HK-2 (cell line): ENCODE results near the gene NPTXR.

ENCODE experiments used
- DNase-seq: peaks from one replicate; pipeline ENCODE4 v3.0.0-alpha.2; 2018; ENCODE audit not compliant: unreplicated experiment

NPTXR gene

GRCh38 chr22:38770257-38770949 is 73.4 kb downstream of the NPTXR start:
- no peak for DNase-seq
